WTC11 (cell line): ENCODE measurements around the gene MEGF8. TPM values are rescaled to one million over a fixed set of nuclear protein-coding genes. Genes with fewer than 3 reads are reported as not detected.

Experiments used
- ATAC-seq: fragments of 200-7000 bp; cut with Tn5 transposase; 2 replicates; pipeline ENCODE4 v1.10.0; 2021; ENCODE audit warnings: mild to moderate bottlenecking, moderate library complexity
- CTCF ChIA-PET: fragments of 300-600 bp; sonication (Branson Sonifier 250); formaldehyde crosslinking; loops from one replicate; lab custom pipeline; 2021; ENCODE audit warnings: antibody characterized with exemption; lab: Charles Lee
- POLR2A ChIA-PET: fragments of 350-600 bp; sonication (Branson Sonifier 250); formaldehyde crosslinking; loops from one replicate; lab custom pipeline; 2021; ENCODE audit warnings: antibody characterized with exemption; lab: Charles Lee
- DNase-seq: peaks from one replicate; pipeline ENCODE4 v3.0.0; 2021; ENCODE audit warnings: low spot score
- H3K27ac Mint-ChIP-seq: 2 replicates; pipeline ENCODE4 v1.8.0; 2021; ENCODE audit warnings: mixed read lengths
- H3K27me3 Mint-ChIP-seq: 2 replicates; pipeline ENCODE4 v1.8.0; 2021; ENCODE audit warnings: low read depth, mild to moderate bottlenecking, moderate library complexity, mixed read lengths
- H3K36me3 Mint-ChIP-seq: 2 replicates; pipeline ENCODE4 v1.8.0; 2021; ENCODE audit warnings: mixed read lengths
- H3K4me1 Mint-ChIP-seq: 2 replicates; pipeline ENCODE4 v1.8.0; 2022; ENCODE audit warnings: mixed read lengths
- H3K4me3 Mint-ChIP-seq: 2 replicates; pipeline ENCODE4 v1.8.0; 2021; ENCODE audit warnings: mild to moderate bottlenecking, moderate library complexity, mixed read lengths
- H3K9me3 Mint-ChIP-seq: 2 replicates; pipeline ENCODE4 v1.8.0; 2021; ENCODE audit warnings: mixed read lengths
- CREB1 ChIP-seq: sonication (generic); formaldehyde crosslinking; IDR thresholded peaks from 2 replicates; pipeline ENCODE4 v1.8.0; 2023; ENCODE audit warnings: mild to moderate bottlenecking, missing genetic modification reagents
- ELF4 ChIP-seq: sonication (generic); formaldehyde crosslinking; IDR thresholded peaks from 2 replicates; pipeline ENCODE4 v1.8.1; 2022; ENCODE audit warnings: low read depth, mild to moderate bottlenecking, moderate library complexity, missing genetic modification reagents
- JUN ChIP-seq: sonication (generic); formaldehyde crosslinking; IDR thresholded peaks from 2 replicates; pipeline ENCODE4 v1.8.0; 2023; ENCODE audit warnings: mild to moderate bottlenecking, missing genetic modification reagents
- MXD4 ChIP-seq: fragments of 250-450 bp; sonication (Bioruptor Pico); IDR thresholded peaks from 2 replicates; pipeline ENCODE4 v1.8.0; 2021; ENCODE audit warnings: mild to moderate bottlenecking, moderate library complexity, borderline replicate concordance
- NR2C2 ChIP-seq: sonication (generic); formaldehyde crosslinking; IDR thresholded peaks from 2 replicates; pipeline ENCODE4 v1.8.0; 2022; ENCODE audit warnings: mild to moderate bottlenecking, missing genetic modification reagents
- NR3C1 ChIP-seq: sonication (generic); formaldehyde crosslinking; conservative IDR thresholded peaks from 2 replicates; pipeline ENCODE4 v1.8.1; 2023; ENCODE audit warnings: low read depth, mild to moderate bottlenecking, missing genetic modification reagents
- PRRX2 ChIP-seq: fragments of 250-450 bp; sonication (Bioruptor Pico); IDR thresholded peaks from 2 replicates; pipeline ENCODE4 v1.8.0; 2021; ENCODE audit warnings: mild to moderate bottlenecking
- TP53 ChIP-seq: sonication (generic); formaldehyde crosslinking; IDR thresholded peaks from 2 replicates; pipeline ENCODE4 v1.8.1; 2023; ENCODE audit warnings: mild to moderate bottlenecking, missing genetic modification reagents
- ZNF263 ChIP-seq: sonication (generic); formaldehyde crosslinking; IDR thresholded peaks from 2 replicates; pipeline ENCODE4 v1.8.1; 2022; ENCODE audit warnings: low read depth, mild to moderate bottlenecking, moderate library complexity, missing genetic modification reagents
- ZNF317 ChIP-seq: sonication (generic); formaldehyde crosslinking; IDR thresholded peaks from 2 replicates; pipeline ENCODE4 v1.8.1; 2023; ENCODE audit warnings: low read depth, mild to moderate bottlenecking, moderate library complexity, missing genetic modification reagents, borderline replicate concordance
- ZNF425 ChIP-seq: fragments of 250-450 bp; sonication (Bioruptor Pico); conservative IDR thresholded peaks from 2 replicates; pipeline ENCODE4 v1.9.0; 2021; ENCODE audit warnings: mild to moderate bottlenecking
- total RNA-seq: library from RNA; stranded (reverse); gene quantifications from 3 replicates; pipeline ENCODE4 v1.2.3, GENCODE V29; 2021
- TF ChIP-seq, protein P1 (sequence below): sonication (generic); formaldehyde crosslinking; IDR thresholded peaks from 2 replicates; pipeline ENCODE4 v1.8.0; 2023; ENCODE audit warnings: mild to moderate bottlenecking, missing genetic modification reagents
- TF ChIP-seq, protein P2 (sequence below): sonication (generic); formaldehyde crosslinking; IDR thresholded peaks from 2 replicates; pipeline ENCODE4 v1.8.1; 2023; ENCODE audit warnings: mild to moderate bottlenecking, moderate library complexity, missing genetic modification reagents
- TF ChIP-seq, protein P3 (sequence below): sonication (generic); formaldehyde crosslinking; IDR thresholded peaks from 2 replicates; pipeline ENCODE4 v1.8.0; 2022; ENCODE audit warnings: mild to moderate bottlenecking, missing genetic modification reagents
- TF ChIP-seq, protein P4 (sequence below): sonication (generic); formaldehyde crosslinking; IDR thresholded peaks from 2 replicates; pipeline ENCODE4 v1.8.1; 2022; ENCODE audit warnings: missing genetic modification reagents, borderline replicate concordance

Gene MEGF8
- total RNA-seq, 1 experiment from 2014 or later = 42.1 TPM

DNA sequence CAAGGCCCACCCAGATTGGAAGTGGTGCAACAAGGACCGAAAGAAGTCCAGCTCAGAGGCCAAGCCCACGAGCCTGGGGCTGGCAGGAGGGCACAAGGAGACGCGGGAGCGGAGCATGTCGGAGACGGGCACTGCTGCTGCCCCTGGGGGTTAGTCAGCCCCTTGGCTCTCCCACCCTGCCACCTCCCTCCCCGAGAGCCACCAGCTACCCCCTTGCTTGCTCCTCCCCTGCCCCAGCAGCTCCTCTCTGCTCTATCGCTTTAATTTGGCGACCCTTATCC, 37.7 kb upstream of the MEGF8 start (continued):
- TF ChIP-seq, protein P1, sequence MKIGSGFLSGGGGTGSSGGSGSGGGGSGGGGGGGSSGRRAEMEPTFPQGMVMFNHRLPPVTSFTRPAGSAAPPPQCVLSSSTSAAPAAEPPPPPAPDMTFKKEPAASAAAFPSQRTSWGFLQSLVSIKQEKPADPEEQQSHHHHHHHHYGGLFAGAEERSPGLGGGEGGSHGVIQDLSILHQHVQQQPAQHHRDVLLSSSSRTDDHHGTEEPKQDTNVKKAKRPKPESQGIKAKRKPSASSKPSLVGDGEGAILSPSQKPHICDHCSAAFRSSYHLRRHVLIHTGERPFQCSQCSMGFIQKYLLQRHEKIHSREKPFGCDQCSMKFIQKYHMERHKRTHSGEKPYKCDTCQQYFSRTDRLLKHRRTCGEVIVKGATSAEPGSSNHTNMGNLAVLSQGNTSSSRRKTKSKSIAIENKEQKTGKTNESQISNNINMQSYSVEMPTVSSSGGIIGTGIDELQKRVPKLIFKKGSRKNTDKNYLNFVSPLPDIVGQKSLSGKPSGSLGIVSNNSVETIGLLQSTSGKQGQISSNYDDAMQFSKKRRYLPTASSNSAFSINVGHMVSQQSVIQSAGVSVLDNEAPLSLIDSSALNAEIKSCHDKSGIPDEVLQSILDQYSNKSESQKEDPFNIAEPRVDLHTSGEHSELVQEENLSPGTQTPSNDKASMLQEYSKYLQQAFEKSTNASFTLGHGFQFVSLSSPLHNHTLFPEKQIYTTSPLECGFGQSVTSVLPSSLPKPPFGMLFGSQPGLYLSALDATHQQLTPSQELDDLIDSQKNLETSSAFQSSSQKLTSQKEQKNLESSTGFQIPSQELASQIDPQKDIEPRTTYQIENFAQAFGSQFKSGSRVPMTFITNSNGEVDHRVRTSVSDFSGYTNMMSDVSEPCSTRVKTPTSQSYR = no peak
- TF ChIP-seq, protein P2, sequence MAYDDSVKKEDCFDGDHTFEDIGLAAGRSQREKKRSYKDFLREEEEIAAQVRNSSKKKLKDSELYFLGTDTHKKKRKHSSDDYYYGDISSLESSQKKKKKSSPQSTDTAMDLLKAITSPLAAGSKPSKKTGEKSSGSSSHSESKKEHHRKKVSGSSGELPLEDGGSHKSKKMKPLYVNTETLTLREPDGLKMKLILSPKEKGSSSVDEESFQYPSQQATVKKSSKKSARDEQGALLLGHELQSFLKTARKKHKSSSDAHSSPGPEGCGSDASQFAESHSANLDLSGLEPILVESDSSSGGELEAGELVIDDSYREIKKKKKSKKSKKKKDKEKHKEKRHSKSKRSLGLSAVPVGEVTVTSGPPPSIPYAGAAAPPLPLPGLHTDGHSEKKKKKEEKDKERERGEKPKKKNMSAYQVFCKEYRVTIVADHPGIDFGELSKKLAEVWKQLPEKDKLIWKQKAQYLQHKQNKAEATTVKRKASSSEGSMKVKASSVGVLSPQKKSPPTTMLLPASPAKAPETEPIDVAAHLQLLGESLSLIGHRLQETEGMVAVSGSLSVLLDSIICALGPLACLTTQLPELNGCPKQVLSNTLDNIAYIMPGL (CRISPR knock-in tag) = no peak
- TF ChIP-seq JUN (CRISPR knock-in tag) (no peak), NR2C2 (no peak)

- TF ChIP-seq, protein P3, sequence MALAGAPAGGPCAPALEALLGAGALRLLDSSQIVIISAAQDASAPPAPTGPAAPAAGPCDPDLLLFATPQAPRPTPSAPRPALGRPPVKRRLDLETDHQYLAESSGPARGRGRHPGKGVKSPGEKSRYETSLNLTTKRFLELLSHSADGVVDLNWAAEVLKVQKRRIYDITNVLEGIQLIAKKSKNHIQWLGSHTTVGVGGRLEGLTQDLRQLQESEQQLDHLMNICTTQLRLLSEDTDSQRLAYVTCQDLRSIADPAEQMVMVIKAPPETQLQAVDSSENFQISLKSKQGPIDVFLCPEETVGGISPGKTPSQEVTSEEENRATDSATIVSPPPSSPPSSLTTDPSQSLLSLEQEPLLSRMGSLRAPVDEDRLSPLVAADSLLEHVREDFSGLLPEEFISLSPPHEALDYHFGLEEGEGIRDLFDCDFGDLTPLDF (CRISPR knock-in tag) = no peak
- no peak for TF ChIP-seq NR3C1 (CRISPR knock-in tag)
- TF ChIP-seq TP53 (CRISPR knock-in tag) = no peak
- TF ChIP-seq ELF4 (CRISPR knock-in tag) = no peak
- TF ChIP-seq ZNF263 (CRISPR knock-in tag) = no peak
- TF ChIP-seq, protein P4, sequence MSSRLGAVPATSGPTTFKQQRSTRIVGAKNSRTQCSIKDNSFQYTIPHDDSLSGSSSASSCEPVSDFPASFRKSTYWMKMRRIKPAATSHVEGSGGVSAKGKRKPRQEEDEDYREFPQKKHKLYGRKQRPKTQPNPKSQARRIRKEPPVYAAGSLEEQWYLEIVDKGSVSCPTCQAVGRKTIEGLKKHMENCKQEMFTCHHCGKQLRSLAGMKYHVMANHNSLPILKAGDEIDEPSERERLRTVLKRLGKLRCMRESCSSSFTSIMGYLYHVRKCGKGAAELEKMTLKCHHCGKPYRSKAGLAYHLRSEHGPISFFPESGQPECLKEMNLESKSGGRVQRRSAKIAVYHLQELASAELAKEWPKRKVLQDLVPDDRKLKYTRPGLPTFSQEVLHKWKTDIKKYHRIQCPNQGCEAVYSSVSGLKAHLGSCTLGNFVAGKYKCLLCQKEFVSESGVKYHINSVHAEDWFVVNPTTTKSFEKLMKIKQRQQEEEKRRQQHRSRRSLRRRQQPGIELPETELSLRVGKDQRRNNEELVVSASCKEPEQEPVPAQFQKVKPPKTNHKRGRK = no peak
- TF ChIP-seq PRRX2 = no peak
- TF ChIP-seq MXD4 = no peak
- no peak for TF ChIP-seq ZNF317 (CRISPR knock-in tag)
- no peak for TF ChIP-seq CREB1 (CRISPR knock-in tag)
- TF ChIP-seq ZNF425 (CRISPR knock-in tag) = no peak
- Mint-ChIP-seq H3K27me3 (no peaks in the 10 kb centered on the region), H3K27ac (no peak overlapping the region), H3K4me3 (no peak overlapping the region), H3K36me3 (peaks cover 15% of the 10 kb centered on the region), H3K9me3 (no peaks in the 10 kb centered on the region), H3K4me1 (peaks cover 26% of the 10 kb centered on the region)
- DNase-seq = no peak
- no peak for ATAC-seq
- CTCF ChIA-PET = interaction anchor here (1.0 to 1.4 kb wide), 3 partner anchors 9 to 45 kb away, joined by 3 to 4 read pairs (median 3); partner anchors contain the start of gene GSK3A
- POLR2A ChIA-PET = no interaction called here
Observed at GRCh38 chr19:42288387-42288786, 37.0 kb upstream of the MEGF8 start.
